ENCODE measurements around the gene PSMA4.
"Not testable (repeated sequence)": the region's sequence is repeated elsewhere in the genome, so short reads cannot be mapped to it uniquely, and the experiment has no call there.

PSMA4 gene

GRCh38 chr15:78540141-78540870 is at the start of gene PSMA4:
PSMA4 (plus strand) TSS chr15:78540444; CDS start chr15:78541928, 1,484 bp downstream.
- DNase-seq (ENCODE audit: low read depth in 2 of 2) = peak; percentile 94 to 96

DNA sequence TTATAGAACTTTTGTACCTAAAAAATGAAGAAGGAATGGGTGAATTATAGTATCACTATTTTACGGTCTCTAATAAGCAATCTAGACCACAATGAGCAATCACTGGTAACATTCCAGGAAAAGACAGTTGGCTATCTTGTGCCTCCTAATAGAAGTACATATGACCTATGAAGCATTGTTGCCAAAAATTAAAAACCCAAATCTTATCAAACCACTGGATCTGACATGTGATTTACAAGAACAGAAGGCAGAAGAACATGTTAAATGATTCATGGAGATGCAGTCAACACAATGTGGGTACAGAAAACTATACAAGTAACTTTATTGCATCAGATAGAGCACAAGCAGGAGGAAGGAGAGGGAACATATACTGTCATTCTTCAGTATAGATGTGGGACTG is 47.4 kb upstream of the PSMA4 start:
- DNase-seq (ENCODE audit: low read depth in 2 of 2) = no peak

GRCh38 chr15:78501857-78502256 is 38.4 kb upstream of the PSMA4 start:
- DNase-seq (ENCODE audit: low read depth in 2 of 2) = no peak

DNA sequence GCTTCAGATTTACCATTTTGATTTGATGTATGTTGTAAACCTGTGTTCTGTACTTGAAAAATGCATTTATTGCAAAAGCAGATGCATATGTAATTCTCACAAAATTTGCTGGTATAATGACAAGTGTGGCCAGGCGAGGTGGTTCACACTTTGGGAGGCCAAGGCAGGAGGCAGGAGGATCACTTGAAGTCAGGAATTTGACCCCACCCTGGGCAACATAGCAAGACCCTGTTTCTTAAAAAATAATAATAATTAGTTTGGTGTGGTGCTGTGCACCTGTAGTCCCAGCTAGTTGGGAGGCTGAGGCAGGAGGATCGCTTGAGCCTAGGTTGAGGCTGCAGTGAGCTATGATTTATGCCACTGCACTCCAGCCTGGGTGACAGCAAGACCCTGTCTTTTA is 37.6 kb upstream of the PSMA4 start:
- no peak for DNase-seq (ENCODE audit: low read depth in 2 of 2)

GRCh38 chr15:78506971-78507830 is 33.0 kb upstream of the PSMA4 start, which contains the start of gene HYKK:
HYKK (plus strand) TSS chr15:78507577; CDS start chr15:78513089, 5,512 bp downstream.
- DNase-seq (ENCODE audit: low read depth in 2 of 2) = peak; percentile 49 to 67

- no peak for DNase-seq (ENCODE audit: low read depth in 2 of 2)
Measured at GRCh38 chr15:78507831-78508160, 32.4 kb upstream of the PSMA4 start.

GRCh38 chr15:78508272-78508671 is 32.0 kb upstream of the PSMA4 start:
- DNase-seq (ENCODE audit: low read depth in 2 of 2) = no peak

DNA sequence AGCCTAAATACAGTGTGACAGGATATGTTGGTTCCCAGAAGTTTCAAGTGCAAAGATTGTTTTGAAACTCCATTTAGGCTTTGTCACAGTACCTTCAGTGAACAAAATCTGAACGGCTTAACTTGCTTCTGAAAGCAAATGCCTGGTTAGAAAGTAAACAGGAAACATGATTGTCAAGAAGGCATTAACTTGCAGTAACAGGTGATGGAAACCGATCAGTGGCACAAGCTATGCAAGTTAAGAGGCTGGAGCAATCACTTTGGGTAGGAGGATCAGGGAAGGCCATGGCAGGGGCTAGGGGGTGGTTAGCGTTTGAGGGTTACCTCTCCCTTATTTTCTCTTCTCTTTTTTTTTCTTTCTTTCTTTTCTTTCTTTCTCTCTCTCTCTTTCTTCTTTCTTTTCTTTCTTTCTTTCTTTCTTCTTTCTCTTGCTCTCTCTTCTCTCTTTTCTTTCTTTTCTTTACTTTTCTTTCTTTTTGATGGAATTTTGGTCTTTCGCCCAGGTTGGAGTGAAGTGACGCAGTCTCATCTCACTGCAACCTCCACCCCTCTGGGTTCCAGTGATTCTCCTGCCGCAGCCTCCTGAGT is 30.4 kb upstream of the PSMA4 start:
- DNase-seq (ENCODE audit: low read depth in 2 of 2) = no peak

DNA sequence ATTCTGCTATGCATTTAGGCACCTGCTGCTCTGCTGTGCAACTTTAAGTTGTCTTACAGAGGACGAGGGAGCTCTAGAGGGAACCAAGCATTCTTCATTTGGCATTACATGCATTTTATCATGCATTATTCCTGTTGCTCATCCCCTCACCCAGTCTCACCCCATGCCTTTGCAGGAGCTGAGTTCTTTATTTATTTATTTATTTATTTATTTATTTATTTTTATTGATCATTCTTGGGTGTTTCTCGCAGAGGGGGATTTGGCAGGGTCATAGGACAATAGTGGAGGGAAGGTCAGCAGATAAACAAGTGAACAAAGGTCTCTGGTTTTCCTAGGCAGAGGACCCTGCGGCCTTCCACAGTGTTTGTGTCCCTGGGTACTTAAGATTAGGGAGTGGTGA is 20.2 kb upstream of the PSMA4 start:
- DNase-seq (ENCODE audit: low read depth in 2 of 2) = not testable (repeated sequence)

- no peak for DNase-seq (ENCODE audit: low read depth in 2 of 2)
Measured at GRCh38 chr15:78524230-78524629, 16.0 kb upstream of the PSMA4 start.

- no peak for DNase-seq (ENCODE audit: low read depth in 2 of 2)
Measured at GRCh38 chr15:78527325-78527724, 12.9 kb upstream of the PSMA4 start.

DNA sequence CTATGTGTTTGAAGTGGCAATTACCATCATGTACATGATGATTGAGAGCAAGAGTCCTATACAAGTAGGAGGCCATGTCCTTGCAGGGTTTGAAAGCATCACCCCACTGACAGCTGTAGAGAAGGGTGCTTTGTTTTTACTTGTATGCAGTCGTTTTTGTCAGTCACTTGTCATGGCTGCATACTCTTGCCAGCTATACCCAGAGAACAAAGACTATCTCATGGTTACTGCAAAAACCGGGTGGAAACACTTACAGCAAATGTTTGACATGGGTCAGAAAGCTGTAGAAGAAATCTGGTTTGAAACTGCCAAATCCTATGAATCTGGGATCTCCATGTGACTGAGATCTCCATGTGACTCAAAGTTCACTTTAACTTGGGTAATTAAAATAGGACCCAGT is 6.9 kb upstream of the PSMA4 start:
- DNase-seq (ENCODE audit: low read depth in 2 of 2) = no peak

DNA sequence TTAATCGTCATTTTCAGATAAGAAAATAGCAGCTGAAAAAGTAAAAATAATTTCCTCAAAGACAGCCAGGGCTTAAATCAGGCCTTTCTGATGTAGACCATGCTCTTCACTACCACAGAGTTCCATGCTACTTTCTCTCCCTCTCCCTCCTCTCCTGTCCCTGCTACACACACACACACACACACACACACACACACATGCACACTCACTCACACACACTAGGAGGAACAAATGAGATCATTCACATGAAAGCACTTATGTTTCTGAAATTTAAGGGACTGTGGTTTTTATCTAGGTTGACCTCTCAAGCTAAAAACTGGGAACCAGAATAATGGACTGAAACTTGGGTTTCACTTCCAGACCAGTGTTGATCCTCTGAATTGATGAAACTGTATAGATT is 4.1 kb upstream of the PSMA4 start:
- no peak for DNase-seq (ENCODE audit: low read depth in 2 of 2)

DNA sequence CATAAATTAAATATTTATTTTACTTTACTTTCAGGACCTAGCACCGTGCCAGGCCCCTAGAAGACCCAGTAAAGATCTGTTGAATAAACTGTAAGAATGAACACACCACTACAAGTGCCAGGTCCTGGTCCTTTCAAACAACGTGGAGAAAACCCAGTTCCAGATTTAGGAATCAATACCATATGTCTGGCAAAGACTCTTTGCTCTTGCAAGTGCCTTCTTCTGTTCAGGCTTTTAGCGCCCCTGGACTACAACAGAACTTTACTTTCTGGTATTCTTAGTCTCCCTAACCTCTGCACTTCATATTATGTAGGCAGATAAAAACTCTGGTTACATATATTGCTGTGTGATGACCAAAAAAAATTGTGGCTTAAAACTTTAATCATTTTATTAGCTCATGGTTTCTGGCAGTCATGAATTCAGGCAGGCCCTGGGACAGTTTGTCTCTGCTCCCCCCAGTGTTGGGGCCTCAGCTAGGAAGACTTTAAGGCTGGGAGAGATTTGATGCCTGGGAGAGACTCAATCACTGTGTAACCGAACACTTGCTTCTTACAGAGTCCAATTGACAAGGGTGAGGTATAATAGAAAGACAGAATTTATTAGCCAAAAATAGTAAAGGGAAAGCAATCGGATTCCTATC is 2.9 kb upstream of the PSMA4 start:
- DNase-seq (ENCODE audit: low read depth in 2 of 2) = no peak

DNA sequence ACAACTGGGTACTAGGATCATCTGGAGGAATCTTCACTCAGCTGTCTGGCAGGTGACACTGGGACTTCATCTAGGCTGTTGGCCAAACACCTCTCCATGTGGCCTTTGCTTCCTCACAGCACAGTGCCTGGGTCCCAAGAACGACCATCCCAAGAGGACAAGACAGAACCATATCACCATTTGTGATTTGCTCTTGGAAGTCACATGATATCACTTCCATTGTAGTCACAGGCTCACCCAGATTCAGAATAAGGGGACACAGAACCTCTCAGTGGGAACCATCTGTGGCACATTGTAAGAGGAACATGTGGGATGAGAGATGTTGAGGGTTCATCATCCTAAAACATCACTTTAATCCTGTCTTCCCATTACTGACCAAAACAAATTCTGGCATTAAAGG is 1.9 kb upstream of the PSMA4 start:
- no peak for DNase-seq (ENCODE audit: low read depth in 2 of 2)

GRCh38 chr15:78539464-78540140 is 642 bp upstream of the PSMA4 start:
- not testable (repeated sequence) for DNase-seq (ENCODE audit: low read depth in 2 of 2)

DNA sequence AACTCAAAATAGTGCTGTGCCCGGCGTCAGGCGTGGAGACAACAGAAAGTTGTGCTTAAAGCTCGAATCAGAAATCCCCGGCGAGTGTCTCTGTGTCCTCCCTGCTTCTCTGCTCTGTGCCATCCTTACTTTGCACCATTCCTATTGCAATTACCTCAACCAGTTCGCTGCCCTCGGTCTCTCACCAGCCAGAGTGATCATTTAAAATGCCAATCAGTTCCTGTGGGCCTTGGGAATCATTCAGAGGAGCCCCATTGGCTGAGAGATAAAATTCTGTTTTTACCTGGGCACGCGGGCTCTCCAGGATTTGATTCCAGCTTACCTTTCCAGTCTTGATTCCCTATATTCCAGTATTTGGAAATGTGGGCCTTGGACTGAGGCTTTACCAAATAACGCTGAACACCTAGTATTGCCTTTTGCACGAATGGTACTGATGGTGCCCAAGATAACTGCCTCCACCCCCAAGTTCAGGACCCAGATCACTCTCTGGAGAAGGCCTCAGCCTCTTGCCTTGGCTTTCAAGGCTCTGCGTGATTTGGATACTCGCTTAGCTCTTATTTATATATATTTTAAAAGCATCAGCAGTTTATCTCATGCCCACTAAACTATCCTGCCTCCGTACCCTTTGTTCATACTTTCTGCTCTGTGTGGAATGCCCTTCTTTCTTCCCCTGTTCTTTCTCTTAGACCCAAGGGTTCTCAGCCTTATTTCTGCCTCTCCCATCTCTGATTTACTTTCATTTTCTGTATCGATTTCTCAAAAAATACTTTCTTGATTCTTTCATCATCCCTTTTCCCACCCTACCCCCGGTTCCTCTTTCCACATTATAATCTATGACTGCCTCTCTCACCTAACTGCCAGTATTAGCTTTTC is 863 bp downstream of the PSMA4 start:
- no peak for DNase-seq (ENCODE audit: low read depth in 2 of 2)

DNA sequence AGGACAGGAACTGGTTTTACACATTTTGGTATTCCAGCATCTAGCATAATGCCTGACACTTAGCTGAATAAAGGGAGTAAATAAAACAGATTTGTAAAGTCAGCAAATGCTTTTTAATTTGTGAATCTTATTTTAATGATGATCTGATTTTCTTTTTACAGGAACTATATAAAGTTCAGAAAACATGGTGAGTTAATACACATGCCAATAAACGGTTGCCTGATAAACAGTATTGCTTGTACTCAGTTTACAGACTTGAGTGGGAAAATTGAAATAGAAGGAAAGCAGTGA is 1.4 kb downstream of the PSMA4 start:
- no peak for DNase-seq (ENCODE audit: low read depth in 2 of 2)

- no peak for DNase-seq (ENCODE audit: low read depth in 2 of 2)
Measured at GRCh38 chr15:78542647-78543046, 2.4 kb downstream of the PSMA4 start.

- no peak for DNase-seq (ENCODE audit: low read depth in 2 of 2)
Measured at GRCh38 chr15:78550194-78550593, 9.9 kb downstream of the PSMA4 start.

DNA sequence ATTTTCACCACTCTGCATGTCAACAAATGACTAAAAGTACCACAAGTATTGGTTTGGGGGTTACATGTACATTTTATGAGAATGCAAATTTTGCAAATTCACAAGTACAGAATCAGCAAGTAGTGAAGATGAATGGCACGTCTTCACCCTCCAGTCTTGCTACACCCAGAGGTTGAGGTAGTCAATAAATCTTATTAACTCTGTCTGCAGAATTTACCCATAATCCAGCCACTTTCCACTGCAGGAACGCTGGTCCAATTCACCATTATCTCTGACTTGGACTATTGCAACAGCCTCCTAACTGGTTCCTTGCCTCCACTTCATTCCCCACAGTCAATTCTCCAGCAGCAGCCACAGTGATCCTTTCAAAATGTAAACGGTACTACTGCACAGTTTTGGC is 10.6 kb downstream of the PSMA4 start:
- DNase-seq (ENCODE audit: low read depth in 2 of 2) = no peak

Measured in stimulated activated CD4-positive, alpha-beta T cell treated with anti-CD3 and anti-CD28 coated beads, Interleukin-1b, Interleukin-23, amount 100 ng/mL, for 4 hours (primary cell).